Duodenal mucosa (tissue), 2 donors: Measurements from ENCODE around the gene CFAP74.

Source experiments
- H3K27ac ChIP-seq: one replicate; pipeline ENCODE4 v1.7.0; 2013; ENCODE audit warnings: low read depth, low read length
- H3K27me3 ChIP-seq, 2 donors: one replicate each; pipeline ENCODE4 v1.7.0; 2013; ENCODE audit warnings: low read length in 2 of 2, control low read depth in 1 of 2; ENCODE audit not compliant: insufficient read depth in 2 of 2, control insufficient read depth in 1 of 2
- H3K36me3 ChIP-seq, 2 donors: one replicate each; pipeline ENCODE4 v1.7.0; 2013; ENCODE audit warnings: low read length in 2 of 2, control low read depth in 1 of 2; ENCODE audit not compliant: insufficient read depth in 2 of 2, control insufficient read depth in 1 of 2
- H3K4me1 ChIP-seq, 2 donors: one replicate each; pipeline ENCODE4 v1.7.0; 2013; ENCODE audit warnings: low read length in 2 of 2, control low read depth in 1 of 2; ENCODE audit not compliant: insufficient read depth in 2 of 2, control insufficient read depth in 1 of 2
- H3K4me3 ChIP-seq, 2 donors: one replicate each; pipeline ENCODE4 v1.7.0; 2013; ENCODE audit warnings: low read length in 2 of 2, low read depth in 1 of 2
- H3K9ac ChIP-seq, 2 donors: one replicate each; pipeline ENCODE4 v1.7.0; 2013; ENCODE audit warnings: low read length in 2 of 2, low read depth in 1 of 2
- H3K9me3 ChIP-seq, 2 donors: one replicate each; pipeline ENCODE4 v1.7.0; 2013; ENCODE audit warnings: low read length in 2 of 2, control low read depth in 1 of 2; ENCODE audit not compliant: control insufficient read depth in 1 of 2

CFAP74 gene

GRCh38 chr1:2001773-2002411 is 1.7 kb downstream of the CFAP74 start:
- Histone ChIP-seq H3K9ac (no peak overlapping the region), H3K27me3 (peaks cover 10 to 21% of the 10 kb centered on the region in 2 donors), H3K4me1 (no peaks in the 10 kb centered on the region), H3K9me3 (no peaks in the 10 kb centered on the region), H3K36me3 (no peaks in the 10 kb centered on the region), H3K4me3 (no peak overlapping the region), H3K27ac (no peak overlapping the region)

DNA sequence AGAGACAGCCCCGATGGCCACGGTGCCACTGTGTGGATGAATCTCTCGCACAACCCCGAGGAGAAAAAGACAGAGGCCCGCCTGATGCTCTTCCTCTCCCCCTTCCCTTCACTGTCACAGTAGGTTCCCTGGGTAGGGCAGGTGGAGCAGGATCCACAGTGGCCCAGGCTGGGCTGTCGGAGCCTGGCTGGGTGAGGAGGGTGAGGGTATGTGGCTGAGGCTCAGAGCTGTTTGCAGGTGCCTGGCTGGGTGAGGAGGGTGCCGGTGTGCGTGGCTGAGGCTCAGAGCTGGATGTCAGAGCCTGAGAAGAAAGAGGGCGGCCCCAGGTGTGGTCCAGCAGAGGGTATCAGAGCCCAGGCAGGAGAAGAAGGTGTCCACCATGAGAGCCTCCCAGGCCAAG is 2.7 kb downstream of the CFAP74 start:
- Histone ChIP-seq H3K27ac (no peak overlapping the region), H3K4me1 (no peaks in the 10 kb centered on the region), H3K9me3 (no peaks in the 10 kb centered on the region), H3K36me3 (no peaks in the 10 kb centered on the region), H3K4me3 (no peak overlapping the region), H3K27me3 (peaks cover 10 to 21% of the 10 kb centered on the region in 2 donors), H3K9ac (no peak overlapping the region)

DNA sequence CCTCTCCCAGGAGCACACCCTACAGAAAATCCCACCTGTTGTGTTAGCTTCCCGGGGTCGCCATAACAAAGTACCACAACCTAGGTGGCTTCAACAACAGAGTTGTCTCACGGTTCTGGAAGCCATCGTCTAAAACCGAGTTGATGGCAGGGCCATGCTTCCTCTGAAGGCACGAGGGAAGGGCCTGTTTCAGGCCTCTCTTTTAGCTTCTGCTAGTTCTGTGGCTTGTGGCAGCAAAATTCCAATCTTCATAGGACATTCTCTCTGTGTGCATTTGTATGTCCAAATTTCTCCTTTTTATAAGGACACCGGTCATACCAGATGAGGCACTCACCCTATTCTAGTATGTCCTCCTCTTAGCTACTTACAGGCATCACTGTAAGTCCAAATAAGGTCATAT is 3.2 kb downstream of the CFAP74 start:
- H3K36me3 ChIP-seq = no peaks in the 10 kb centered on the region
- no peaks in the 10 kb centered on the region for H3K4me1 ChIP-seq
- no peak overlapping the region for H3K9ac ChIP-seq
- no peak overlapping the region for H3K27ac ChIP-seq
- H3K9me3 ChIP-seq = no peaks in the 10 kb centered on the region
- H3K4me3 ChIP-seq = no peak overlapping the region
- peaks cover 10 to 21% of the 10 kb centered on the region in 2 donors for H3K27me3 ChIP-seq

DNA sequence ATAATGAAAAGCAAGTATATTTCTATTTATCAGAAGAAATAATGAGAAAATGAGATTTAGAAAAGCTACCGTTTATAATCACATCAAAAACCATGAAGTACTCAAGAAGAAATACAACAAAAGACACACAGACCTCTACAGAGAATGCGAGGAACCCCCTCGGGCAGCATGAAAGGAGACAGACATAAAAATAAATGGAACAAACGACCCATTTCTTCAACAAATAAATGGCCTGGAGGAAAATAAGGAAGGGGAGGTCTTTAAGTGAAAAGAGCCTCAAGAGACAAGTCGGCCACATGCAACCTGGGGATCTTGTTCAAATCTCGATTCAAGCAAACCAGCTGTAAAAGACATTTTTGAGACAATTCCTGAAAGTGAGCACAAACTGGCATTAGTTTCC is 6.0 kb downstream of the CFAP74 start:
- Histone ChIP-seq H3K36me3 (no peaks in the 10 kb centered on the region), H3K4me3 (no peak overlapping the region), H3K9ac (no peak overlapping the region), H3K27me3 (peaks cover 5 to 6% of the 10 kb centered on the region in 2 donors), H3K27ac (no peak overlapping the region), H3K4me1 (no peaks in the 10 kb centered on the region), H3K9me3 (no peaks in the 10 kb centered on the region)

DNA sequence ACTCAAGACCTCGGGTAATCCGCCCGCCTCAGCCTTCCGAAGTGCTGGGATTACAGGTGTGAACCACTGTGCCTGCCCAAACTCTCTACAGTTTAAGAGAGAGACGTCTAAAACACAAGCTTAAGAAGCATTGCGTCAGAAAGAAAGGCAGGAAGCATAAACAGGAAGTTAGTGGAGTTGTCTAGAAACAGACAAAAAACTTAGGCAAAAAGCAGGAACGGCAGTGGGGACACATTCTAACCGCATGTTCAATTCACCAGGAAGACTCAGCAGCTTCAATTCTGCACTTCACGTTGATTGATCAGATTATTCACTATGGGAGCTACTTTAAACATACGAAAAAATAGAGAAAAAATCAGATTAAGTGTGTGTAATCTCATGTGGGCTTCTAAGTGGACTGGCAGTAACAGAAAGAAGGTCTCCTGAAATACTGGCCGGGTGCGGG is 7.4 kb downstream of the CFAP74 start:
- no peak overlapping the region for H3K9ac ChIP-seq
- peaks cover 5 to 6% of the 10 kb centered on the region in 2 donors for H3K27me3 ChIP-seq
- no peaks in the 10 kb centered on the region for H3K4me1 ChIP-seq
- no peak overlapping the region for H3K4me3 ChIP-seq
- no peaks in the 10 kb centered on the region for H3K9me3 ChIP-seq
- H3K27ac ChIP-seq = no peak overlapping the region
- no peaks in the 10 kb centered on the region for H3K36me3 ChIP-seq

- no peak overlapping the region for H3K4me3 ChIP-seq
- H3K9me3 ChIP-seq = no peaks in the 10 kb centered on the region
- H3K36me3 ChIP-seq = no peaks in the 10 kb centered on the region
- H3K27me3 ChIP-seq = peaks cover 0 to 6% of the 10 kb centered on the region in 2 donors
- no peak overlapping the region for H3K9ac ChIP-seq
- no peaks in the 10 kb centered on the region for H3K4me1 ChIP-seq
- H3K27ac ChIP-seq = no peak overlapping the region
Observed at GRCh38 chr1:1994536-1994935, 9.1 kb downstream of the CFAP74 start.

DNA sequence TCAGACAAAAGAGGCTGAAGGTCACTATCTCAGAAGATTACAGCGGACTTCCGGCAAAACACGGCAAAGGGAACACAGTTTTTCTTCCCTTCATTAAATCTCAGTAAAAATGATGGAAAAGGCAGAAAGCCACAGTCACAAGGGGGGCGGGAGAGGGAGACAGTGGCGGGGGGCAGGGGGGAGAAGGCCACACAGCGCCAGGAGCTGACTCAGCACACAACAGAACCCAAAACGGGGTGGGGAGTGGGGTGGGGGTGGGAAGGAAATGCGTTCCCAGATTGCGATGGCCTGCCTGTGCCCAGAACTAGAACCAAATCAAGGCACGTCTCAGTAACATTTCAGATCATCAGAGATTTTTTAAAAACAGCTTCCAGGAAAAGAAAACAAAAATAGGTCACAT is 13.4 kb downstream of the CFAP74 start:
- peaks cover 5 to 6% of the 10 kb centered on the region in 2 donors for H3K27me3 ChIP-seq

DNA sequence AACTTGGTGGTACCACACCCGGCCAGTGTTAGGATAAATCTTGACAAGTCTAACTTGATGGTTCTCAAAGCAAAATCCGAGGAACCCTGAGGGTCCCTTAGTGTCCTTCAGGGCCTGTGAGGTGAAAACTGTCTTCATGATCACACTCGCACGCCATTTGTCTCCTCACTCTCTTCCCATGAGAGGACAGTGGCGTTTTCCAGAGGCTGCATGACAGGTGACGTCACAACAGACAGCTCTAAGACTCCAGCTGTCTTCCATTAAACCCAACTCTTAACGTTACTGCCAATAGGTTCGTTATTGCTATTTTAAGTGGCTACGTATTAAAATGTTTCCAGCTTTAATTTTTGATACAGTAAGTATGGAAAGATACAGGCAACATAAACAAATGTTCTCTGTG is 13.8 kb downstream of the CFAP74 start:
- H3K4me1 ChIP-seq = no peaks in the 10 kb centered on the region
- no peak overlapping the region for H3K9ac ChIP-seq
- H3K4me3 ChIP-seq = no peak overlapping the region
- H3K27me3 ChIP-seq = peaks cover 4 to 5% of the 10 kb centered on the region in 2 donors
- no peaks in the 10 kb centered on the region for H3K36me3 ChIP-seq
- no peaks in the 10 kb centered on the region for H3K9me3 ChIP-seq
- no peak overlapping the region for H3K27ac ChIP-seq

More for the DNA sequence above, 13.4 kb downstream of the CFAP74 start:
- Histone ChIP-seq H3K9ac (no peak overlapping the region), H3K9me3 (no peaks in the 10 kb centered on the region), H3K36me3 (no peaks in the 10 kb centered on the region), H3K4me3 (no peak overlapping the region), H3K27ac (peak overlapping the region; percentile 20), H3K4me1 (no peaks in the 10 kb centered on the region)

DNA sequence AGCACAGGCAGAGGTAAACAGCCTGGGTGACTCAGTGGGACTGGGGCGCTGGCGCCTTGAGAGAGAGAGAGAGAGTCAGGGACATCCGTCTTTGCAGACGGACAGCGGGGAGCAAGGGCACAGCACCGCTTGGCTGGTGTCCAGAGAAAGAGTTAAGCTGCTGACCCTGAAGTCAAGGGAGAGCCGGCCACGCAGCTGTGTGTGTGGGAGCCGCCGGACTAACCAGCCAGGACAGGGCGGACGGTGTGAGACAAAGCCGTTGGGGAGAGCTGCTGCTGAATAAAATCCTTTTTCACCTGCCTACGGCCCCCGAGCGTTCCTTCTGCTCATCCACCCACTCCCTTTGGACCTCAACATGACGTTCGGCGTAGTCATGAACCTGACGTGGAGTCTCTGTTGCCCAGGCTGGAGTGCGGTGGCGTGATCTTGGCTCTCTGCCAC is 14.5 kb downstream of the CFAP74 start:
- Histone ChIP-seq H3K9me3 (no peaks in the 10 kb centered on the region), H3K9ac (no peak overlapping the region), H3K36me3 (no peaks in the 10 kb centered on the region), H3K4me3 (no peak overlapping the region), H3K27me3 (peaks cover 0 to 5% of the 10 kb centered on the region in 2 donors), H3K4me1 (no peaks in the 10 kb centered on the region), H3K27ac (no peak overlapping the region)

DNA sequence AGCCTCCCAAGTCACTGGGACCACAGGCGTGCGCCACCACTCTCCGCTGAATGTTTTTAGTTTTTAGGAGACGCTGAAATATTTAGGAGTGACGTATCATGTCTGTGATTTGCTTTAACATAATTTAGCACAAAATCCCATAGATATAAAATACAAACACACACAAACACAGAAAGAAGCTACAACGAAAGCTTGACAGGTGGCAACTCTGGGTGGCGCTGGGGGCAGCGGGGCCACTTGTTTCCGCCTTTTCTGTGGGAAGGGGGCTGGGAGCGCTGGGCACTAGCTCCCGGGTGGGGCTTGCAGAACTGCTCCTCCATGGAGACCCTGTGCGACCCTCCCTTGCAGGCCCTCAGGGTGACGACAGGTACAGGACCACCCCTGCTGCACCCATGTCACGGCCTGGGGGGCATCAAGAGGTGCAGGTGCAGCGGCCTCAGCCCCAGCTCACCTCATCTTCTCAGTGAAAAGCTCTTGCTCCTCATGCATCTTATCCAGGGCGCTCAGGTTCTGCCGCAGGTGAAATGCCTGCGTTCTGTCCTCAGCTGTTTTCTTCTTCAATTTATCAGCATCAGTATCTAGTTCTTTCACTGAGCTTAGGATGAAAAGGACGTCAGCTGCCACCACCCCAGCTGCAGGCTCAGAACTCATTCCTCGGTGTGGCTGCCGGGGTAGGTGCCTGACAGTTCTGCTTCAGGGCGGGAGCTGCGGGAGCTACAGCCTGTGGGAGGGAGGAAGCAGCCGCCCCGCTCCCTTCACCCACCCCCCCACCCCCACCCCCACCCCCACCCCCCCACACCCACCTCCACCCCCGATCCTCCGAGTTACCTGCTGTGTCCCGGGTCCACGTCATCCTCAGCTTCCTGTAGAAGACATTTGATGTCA is 15.3 kb downstream of the CFAP74 start:
- peaks cover 0 to 5% of the 10 kb centered on the region in 2 donors for H3K27me3 ChIP-seq
- no peak overlapping the region for H3K9ac ChIP-seq
- no peak overlapping the region for H3K4me3 ChIP-seq
- H3K4me1 ChIP-seq = no peaks in the 10 kb centered on the region
- H3K9me3 ChIP-seq = no peaks in the 10 kb centered on the region
- no peaks in the 10 kb centered on the region for H3K36me3 ChIP-seq
- no peak overlapping the region for H3K27ac ChIP-seq
